H1 (cell line): ENCODE measurements around the gene LRCH1. TPM values are rescaled to one million over a fixed set of nuclear protein-coding genes. Genes with fewer than 3 reads are reported as not detected.

Source experiments
- CHD7 ChIP-seq: fragments of 300-600 bp; sonication (generic); IDR thresholded peaks from 2 replicates; pipeline ENCODE4 v1.7.1; 2012; ENCODE audit warnings: low read length, moderate library complexity, mild to moderate bottlenecking, inconsistent platforms; ENCODE audit not compliant: insufficient replicate concordance
- POLR2A ChIP-seq, 2 experiments: IDR thresholded peaks; 1 replicate in 1 of 2; 2 replicates in 1 of 2; pipeline ENCODE4 v1.6.1; 2011; ENCODE audit warnings: low read depth in 2 of 2, low read length in 2 of 2, mild to moderate bottlenecking in 2 of 2; ENCODE audit errors: control extremely low read depth in 1 of 2
- POLR2AphosphoS5 ChIP-seq: IDR thresholded peaks from 2 replicates; pipeline ENCODE4 v1.6.1; 2011; ENCODE audit warnings: low read depth, low read length
- polyA plus RNA-seq, 7 experiments: library from polyadenylated mRNA; depleted of rRNA in 3 of 7; stranded (reverse) in 5 of 7; unstranded in 2 of 7; fragments of >200 nt in 5 of 7; fragments of 200-250 nt in 2 of 7; gene quantifications; 1 replicate in 5 of 7; 2 replicates in 1 of 7; 4 replicates in 1 of 7; pipeline versions ENCODE4 v1.2.1 to v1.2.3, GENCODE V29; 2011 to 2013; ENCODE audit warnings: missing spikeins in 2 of 7, mixed read lengths in 2 of 7
- total RNA-seq: library from RNA; stranded (reverse); fragmentation: NEBNext Ultra II Directional; extraction: Animal tissue kit (Norgen Biotek cat#: 25700); gene quantifications from 2 replicates; pipeline ENCODE4 v1.2.1, GENCODE V29; 2021

The LRCH1 gene
- total and polyA plus RNA-seq, 2 of the 8 experiments (the other 6 are each of a cell fraction or from before 2014, with no cell fraction given) = 3.0 to 10.1 TPM

GRCh38 chr13:46615888-46616531 lies 63.0 kb downstream of the LRCH1 start (continued):
- TF ChIP-seq POLR2AphosphoS5 (no peak), POLR2A (IDR thresholded peaks at IDR 0.05; ENCODE audit: control extremely low read depth in 1 of 2, low read depth in 2 of 2, low read length in 2 of 2) (no peak), CHD7 (no peak)
